HCT116 (cell line): ENCODE results near the gene GGCT. TPM values are rescaled to one million over a fixed set of nuclear protein-coding genes. Genes with fewer than 3 reads are reported as not detected.
A peak's percentile ranks its signal among the peaks of the same experiment; 100 is the strongest.

Experiments used
- ATAC-seq: fragments of 200-7000 bp; cut with Tn5 transposase; 2 replicates; pipeline ENCODE4 v1.9.1; 2020; ENCODE audit warnings: mild to moderate bottlenecking, moderate library complexity
- BruUV-seq: library from RNA; stranded (reverse); fragments of 400-500 nt; replicated peaks from 2 replicates; lab custom pipeline; 2021; lab: Mats Ljungman, UMichigan
- CTCF ChIA-PET: fragments of 300-600 bp; sonication (Branson Sonifier 250); formaldehyde crosslinking; loops from one replicate; lab custom pipeline; 2021; ENCODE audit warnings: antibody characterized with exemption; lab: Charles Lee
- POLR2A ChIA-PET: fragments of 300-600, 350-600 bp; sonication (Branson Sonifier 250); formaldehyde crosslinking; loops from one replicate; lab custom pipeline; 2021; ENCODE audit warnings: antibody characterized with exemption; lab: Charles Lee
- RAD21 ChIA-PET, 2 experiments: fragments of 300-600 bp; sonication (Branson Sonifier 250); formaldehyde crosslinking; loops; one replicate each; lab custom pipeline; 2023; ENCODE audit warnings: low total read pairs in 2 of 2; ENCODE audit not compliant: uncharacterized antibody in 2 of 2, unreplicated experiment in 2 of 2, low non-redundant PET in 1 of 2; lab: Charles Lee
- DNase-seq: peaks from one replicate; pipeline ENCODE4 v3.0.0-alpha.2; 2010; ENCODE audit warnings: low read depth, low spot score
- H2AFZ ChIP-seq: fragments of 200-600 bp; shearing (Covaris generic), sonication (generic); 2 replicates; pipeline ENCODE4 v1.6.1; 2017; ENCODE audit warnings: low read depth, mixed run types, mixed read lengths, antibody characterized with exemption, low read length; ENCODE audit not compliant: poor library complexity, severe bottlenecking
- H3K27ac ChIP-seq: 2 replicates; pipeline ENCODE4 v1.5.1; 2012; ENCODE audit warnings: low read depth, low read length
- H3K27me3 ChIP-seq: fragments of 200-600 bp; sonication (generic); 2 replicates; pipeline ENCODE4 v1.6.1; 2016; ENCODE audit warnings: mixed run types, low read length, mixed read lengths; ENCODE audit not compliant: insufficient read depth
- H3K36me3 ChIP-seq, 2 experiments: fragments of 200-500 bp in 1 of 2; fragments of 200-600 bp in 1 of 2; sonication (Bioruptor generic) in 1 of 2; sonication (generic) in 1 of 2; 2 replicates each; pipeline versions ENCODE4 v1.5.1 to v1.6.1; 2014 to 2016; ENCODE audit warnings: low read length in 2 of 2, inconsistent platforms in 1 of 2, mixed read lengths in 1 of 2, mixed run types in 1 of 2; ENCODE audit not compliant: insufficient read depth in 2 of 2, control insufficient read depth in 1 of 2
- H3K4me1 ChIP-seq, 2 experiments: fragments of 200-600 bp in 1 of 2; sonication (generic) in 1 of 2; 2 replicates each; pipeline versions ENCODE4 v1.5.1 to v1.6.1; 2012 to 2017; ENCODE audit warnings: low read length in 2 of 2, inconsistent platforms in 1 of 2, mild to moderate bottlenecking in 1 of 2, mixed read lengths in 1 of 2, mixed run types in 1 of 2, moderate library complexity in 1 of 2; ENCODE audit not compliant: insufficient read depth in 2 of 2, control insufficient read depth in 1 of 2
- H3K4me2 ChIP-seq: fragments of 200-600 bp; sonication (generic); 2 replicates; pipeline ENCODE4 v1.6.1; 2017; ENCODE audit warnings: mixed run types, low read length, mixed read lengths
- H3K4me3 ChIP-seq, 2 experiments: fragments of 200-600 bp in 1 of 2; sonication (generic) in 1 of 2; replicated peaks in 1 of 2; 2 replicates each; pipeline ENCODE4 v1.5.1; 2011 to 2016; ENCODE audit warnings: low read length in 2 of 2, control low read depth in 1 of 2, low read depth in 1 of 2, mild to moderate bottlenecking in 1 of 2, mixed read lengths in 1 of 2, mixed run types in 1 of 2
- H3K79me2 ChIP-seq: fragments of 200-600 bp; sonication (generic); 2 replicates; pipeline ENCODE4 v1.6.1; 2017; ENCODE audit warnings: mild to moderate bottlenecking, mixed run types, low read length, moderate library complexity, mixed read lengths; ENCODE audit not compliant: insufficient read depth
- H3K9ac ChIP-seq: fragments of 200-600 bp; sonication (generic); 2 replicates; pipeline ENCODE4 v1.6.1; 2016; ENCODE audit warnings: low read length, mixed read lengths
- H3K9me2 ChIP-seq: fragments of 200-600 bp; sonication (generic), shearing (Covaris generic); 2 replicates; pipeline ENCODE4 v1.6.1; 2017; ENCODE audit warnings: mixed run types, mild to moderate bottlenecking, moderate library complexity; ENCODE audit not compliant: insufficient read depth
- H3K9me3 ChIP-seq, 2 experiments: fragments of 200-500 bp in 1 of 2; fragments of 200-600 bp in 1 of 2; sonication (Bioruptor generic) in 1 of 2; sonication (generic) in 1 of 2; 2 replicates each; pipeline ENCODE4 v1.6.1; 2014 to 2017; ENCODE audit warnings: low read length in 2 of 2, mixed read lengths in 2 of 2, inconsistent platforms in 1 of 2, low read depth in 1 of 2, mild to moderate bottlenecking in 1 of 2, mixed run types in 1 of 2, moderate library complexity in 1 of 2; ENCODE audit not compliant: control insufficient read depth in 1 of 2, insufficient read depth in 1 of 2
- H4K20me1 ChIP-seq: fragments of 200-600 bp; sonication (generic), shearing (Covaris generic); 2 replicates; pipeline ENCODE4 v1.6.1; 2017; ENCODE audit warnings: mixed run types, mild to moderate bottlenecking, moderate library complexity; ENCODE audit not compliant: insufficient read depth
- CTCF ChIP-seq, 3 experiments: fragments of 200-600 bp in 1 of 3; sonication (generic) in 1 of 3; IDR thresholded peaks in 2 of 3; conservative IDR thresholded peaks in 1 of 3; 2 replicates each; pipeline ENCODE4 v1.5.1; 2012 to 2017; ENCODE audit warnings: low read depth in 2 of 3, low read length in 2 of 3, antibody characterized with exemption in 1 of 3, borderline replicate concordance in 1 of 3, control low read depth in 1 of 3, mild to moderate bottlenecking in 1 of 3, mixed read lengths in 1 of 3, mixed run types in 1 of 3, moderate library complexity in 1 of 3; ENCODE audit not compliant: insufficient read depth in 1 of 3
- EGR1 ChIP-seq: IDR thresholded peaks from 2 replicates; pipeline ENCODE4 v1.6.1; 2012; ENCODE audit warnings: low read depth
- EZH2phosphoT487 ChIP-seq: fragments of 200-600 bp; IDR thresholded peaks from 2 replicates; pipeline ENCODE4 v1.6.1; 2018; ENCODE audit warnings: antibody characterized with exemption, borderline replicate concordance
- FOSL1 ChIP-seq: IDR thresholded peaks from 2 replicates; pipeline ENCODE4 v1.6.1; 2012; ENCODE audit warnings: low read depth
- MAX ChIP-seq: IDR thresholded peaks from 2 replicates; pipeline ENCODE4 v1.6.1; 2012
- POLR2A ChIP-seq: IDR thresholded peaks from 2 replicates; pipeline ENCODE4 v1.7.0; 2011; ENCODE audit warnings: borderline replicate concordance; ENCODE audit not compliant: insufficient read depth, insufficient read length; ENCODE audit errors: extremely low read depth
- POLR2AphosphoS5 ChIP-seq: IDR thresholded peaks from 2 replicates; pipeline ENCODE4 v1.6.1; 2011; ENCODE audit warnings: mild to moderate bottlenecking, low read depth, low read length, moderate library complexity
- RAD21 ChIP-seq: IDR thresholded peaks from 2 replicates; pipeline ENCODE4 v1.6.1; 2012; ENCODE audit warnings: low read depth, mild to moderate bottlenecking
- REST ChIP-seq: IDR thresholded peaks from 2 replicates; pipeline ENCODE4 v1.6.1; 2012; ENCODE audit warnings: low read depth
- SP1 ChIP-seq: IDR thresholded peaks from 2 replicates; pipeline ENCODE4 v1.6.1; 2012; ENCODE audit warnings: low read depth
- SRF ChIP-seq: IDR thresholded peaks from 2 replicates; pipeline ENCODE4 v1.6.1; 2012; ENCODE audit warnings: low read depth
- TCF7L2 ChIP-seq: IDR thresholded peaks from 2 replicates; pipeline ENCODE4 v1.7.0; 2011; ENCODE audit warnings: borderline replicate concordance, inconsistent platforms; ENCODE audit not compliant: insufficient read depth, insufficient read length; ENCODE audit errors: extremely low read depth
- ZFX ChIP-seq: fragments of 450-650 bp; IDR thresholded peaks from 2 replicates; pipeline ENCODE4 v1.6.1; 2017
- ZNF274 ChIP-seq: fragments of 200-500 bp; sonication (Bioruptor generic); IDR thresholded peaks from 2 replicates; pipeline ENCODE4 v1.6.1; 2014; ENCODE audit warnings: mild to moderate bottlenecking, low read depth, low read length, inconsistent platforms
- intact Hi-C: fragments of 100-400 bp; cut with micrococcal nuclease; formaldehyde crosslinking; loops from 2 replicates; pipeline ENCODE4 v1.10.0; 2022
- total RNA-seq: library from RNA; stranded (reverse); gene quantifications from one replicate; pipeline ENCODE4 v1.2.1, GENCODE V29; 2021; ENCODE audit not compliant: unreplicated experiment

Gene GGCT
- total RNA-seq, 1 experiment from 2014 or later = 60.6 TPM

- H3K4me2 ChIP-seq = no peak overlapping the region
- ChIA-PET CTCF (interaction anchor here (0.9 to 2.1 kb wide), 3 partner anchors 40 to 55 kb away, joined by 3 to 10 read pairs (median 4); no protein-coding TSS in a partner anchor), POLR2A (no interaction called here), RAD21 (interaction anchor here in 1 of 2 experiments (1.8 kb wide), 1 partner anchor 54 kb away, joined by 4 read pairs; no protein-coding TSS in a partner anchor)
- no peaks in the 10 kb centered on the region for H3K9me2 ChIP-seq
- H2AFZ ChIP-seq = no peak overlapping the region
- no peak overlapping the region for H3K4me3 ChIP-seq
- TF ChIP-seq FOSL1 (no peak), CTCF (IDR thresholded peaks at IDR 0.05 in 2 of 3, conservative IDR thresholded peaks at IDR 0.05 in 1 of 3; ENCODE audit: borderline replicate concordance in 1 of 3, insufficient read depth in 1 of 3, low read depth in 2 of 3, low read length in 2 of 3) (peak; percentile 70 to 85 (median 71); a peak in 5 of 6 replicates), RAD21 (peak; percentile 68), ZNF274 (no peak), ZFX (no peak), REST (no peak), POLR2A (no peak), EZH2phosphoT487 (no peak), TCF7L2 (no peak), EGR1 (no peak), SP1 (no peak), MAX (no peak), SRF (no peak), POLR2AphosphoS5 (no peak)
- DNase-seq (peak; percentile 36), ATAC-seq (peak; percentile 71)
- no peaks in the 10 kb centered on the region for H3K79me2 ChIP-seq
- BruUV-seq = no TSS peak
- no peaks in the 10 kb centered on the region for H3K9me3 ChIP-seq
- no peaks in the 10 kb centered on the region for H3K27me3 ChIP-seq
- no peak overlapping the region for H3K9ac ChIP-seq
- H4K20me1 ChIP-seq = no peaks in the 10 kb centered on the region
- no peaks in the 10 kb centered on the region for H3K36me3 ChIP-seq
- H3K27ac ChIP-seq = no peak overlapping the region
- intact Hi-C loops = loop anchor here (1.0 kb wide), 1 partner anchor 54 kb away; no protein-coding TSS in a partner anchor
- peaks cover 0 to 5% of the 10 kb centered on the region in 2 experiments; a peak in 1 of 4 replicates for H3K4me1 ChIP-seq
Measured at GRCh38 chr7:30510124-30511075, 5.8 kb upstream of the GGCT start.
